ENCODE measurements around the gene TNFSF4.

The TNFSF4 gene

GRCh38 chr1:173187671-173188237 lies 19.4 kb downstream of the TNFSF4 start:
- H3K4me3 ChIP-seq (ENCODE audit: control insufficient read depth, low read depth, low read length), result no peak overlapping the region
- no peak for DNase-seq (ENCODE audit: low read depth)
- TF ChIP-seq, protein P1, sequence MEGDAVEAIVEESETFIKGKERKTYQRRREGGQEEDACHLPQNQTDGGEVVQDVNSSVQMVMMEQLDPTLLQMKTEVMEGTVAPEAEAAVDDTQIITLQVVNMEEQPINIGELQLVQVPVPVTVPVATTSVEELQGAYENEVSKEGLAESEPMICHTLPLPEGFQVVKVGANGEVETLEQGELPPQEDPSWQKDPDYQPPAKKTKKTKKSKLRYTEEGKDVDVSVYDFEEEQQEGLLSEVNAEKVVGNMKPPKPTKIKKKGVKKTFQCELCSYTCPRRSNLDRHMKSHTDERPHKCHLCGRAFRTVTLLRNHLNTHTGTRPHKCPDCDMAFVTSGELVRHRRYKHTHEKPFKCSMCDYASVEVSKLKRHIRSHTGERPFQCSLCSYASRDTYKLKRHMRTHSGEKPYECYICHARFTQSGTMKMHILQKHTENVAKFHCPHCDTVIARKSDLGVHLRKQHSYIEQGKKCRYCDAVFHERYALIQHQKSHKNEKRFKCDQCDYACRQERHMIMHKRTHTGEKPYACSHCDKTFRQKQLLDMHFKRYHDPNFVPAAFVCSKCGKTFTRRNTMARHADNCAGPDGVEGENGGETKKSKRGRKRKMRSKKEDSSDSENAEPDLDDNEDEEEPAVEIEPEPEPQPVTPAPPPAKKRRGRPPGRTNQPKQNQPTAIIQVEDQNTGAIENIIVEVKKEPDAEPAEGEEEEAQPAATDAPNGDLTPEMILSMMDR (IDR thresholded peaks at IDR 0.05; ENCODE audit: control insufficient read depth, insufficient read depth, low read depth, low read length, missing control alignments), result no peak

GRCh38 chr1:173181791-173182190 lies 25.3 kb downstream of the TNFSF4 start:
- TF ChIP-seq, protein P1 (IDR thresholded peaks at IDR 0.05; ENCODE audit: control insufficient read depth, insufficient read depth, low read depth, low read length, missing control alignments), result no peak
- no peak for DNase-seq (ENCODE audit: low read depth)
- H3K4me3 ChIP-seq (ENCODE audit: control insufficient read depth, low read depth, low read length), result no peak overlapping the region

GRCh38 chr1:173176246-173176645 lies 30.9 kb downstream of the TNFSF4 start:
- TF ChIP-seq, protein P1 (IDR thresholded peaks at IDR 0.05; ENCODE audit: control insufficient read depth, insufficient read depth, low read depth, low read length, missing control alignments), result no peak
- no peak overlapping the region for H3K4me3 ChIP-seq (ENCODE audit: control insufficient read depth, low read depth, low read length)
- no peak for DNase-seq (ENCODE audit: low read depth)

- TF ChIP-seq, protein P1 (IDR thresholded peaks at IDR 0.05; ENCODE audit: control insufficient read depth, insufficient read depth, low read depth, low read length, missing control alignments), result no peak
- DNase-seq (ENCODE audit: low read depth), result no peak
- H3K4me3 ChIP-seq (ENCODE audit: control insufficient read depth, low read depth, low read length), result no peak overlapping the region
Observed at GRCh38 chr1:173175514-173176145, 31.5 kb downstream of the TNFSF4 start.

- no peak overlapping the region for H3K4me3 ChIP-seq (ENCODE audit: control insufficient read depth, low read depth, low read length)
- DNase-seq (ENCODE audit: low read depth), result no peak
- TF ChIP-seq, protein P1 (IDR thresholded peaks at IDR 0.05; ENCODE audit: control insufficient read depth, insufficient read depth, low read depth, low read length, missing control alignments), result no peak
Observed at GRCh38 chr1:173173388-173173787, 33.7 kb downstream of the TNFSF4 start.

DNA sequence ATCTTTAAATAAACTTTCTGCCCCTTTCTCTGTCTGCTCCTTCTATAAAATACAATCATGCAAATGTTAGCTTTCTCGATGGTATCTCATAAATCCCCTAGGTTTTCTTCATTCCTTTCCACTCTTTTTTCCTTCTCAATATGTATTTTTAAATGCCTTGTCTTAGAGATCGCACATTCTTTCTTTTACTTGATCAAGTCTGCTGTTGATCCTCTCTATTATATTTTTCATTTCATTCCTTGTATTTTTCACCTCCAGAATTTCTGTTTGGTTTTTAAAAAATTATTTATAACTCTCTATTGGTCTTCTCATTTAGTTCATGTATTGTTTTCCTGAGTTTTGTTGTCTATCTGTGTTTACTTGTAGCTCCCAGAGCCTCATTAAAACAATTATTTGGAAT lies 36.0 kb downstream of the TNFSF4 start:
- no peak for DNase-seq (ENCODE audit: low read depth)
- no peak overlapping the region for H3K4me3 ChIP-seq (ENCODE audit: control insufficient read depth, low read depth, low read length)
- TF ChIP-seq, protein P1 (IDR thresholded peaks at IDR 0.05; ENCODE audit: control insufficient read depth, insufficient read depth, low read depth, low read length, missing control alignments), result no peak

All from AG09309 (cell line).